Bone marrow (tissue), 2 donors: ENCODE data around the gene RGS13.

Source experiments
- DNase-seq, 2 donors: peaks; one replicate each; lab custom pipeline; 2025; lab: John Stamatoyannopoulos, UW

RGS13 gene

DNA sequence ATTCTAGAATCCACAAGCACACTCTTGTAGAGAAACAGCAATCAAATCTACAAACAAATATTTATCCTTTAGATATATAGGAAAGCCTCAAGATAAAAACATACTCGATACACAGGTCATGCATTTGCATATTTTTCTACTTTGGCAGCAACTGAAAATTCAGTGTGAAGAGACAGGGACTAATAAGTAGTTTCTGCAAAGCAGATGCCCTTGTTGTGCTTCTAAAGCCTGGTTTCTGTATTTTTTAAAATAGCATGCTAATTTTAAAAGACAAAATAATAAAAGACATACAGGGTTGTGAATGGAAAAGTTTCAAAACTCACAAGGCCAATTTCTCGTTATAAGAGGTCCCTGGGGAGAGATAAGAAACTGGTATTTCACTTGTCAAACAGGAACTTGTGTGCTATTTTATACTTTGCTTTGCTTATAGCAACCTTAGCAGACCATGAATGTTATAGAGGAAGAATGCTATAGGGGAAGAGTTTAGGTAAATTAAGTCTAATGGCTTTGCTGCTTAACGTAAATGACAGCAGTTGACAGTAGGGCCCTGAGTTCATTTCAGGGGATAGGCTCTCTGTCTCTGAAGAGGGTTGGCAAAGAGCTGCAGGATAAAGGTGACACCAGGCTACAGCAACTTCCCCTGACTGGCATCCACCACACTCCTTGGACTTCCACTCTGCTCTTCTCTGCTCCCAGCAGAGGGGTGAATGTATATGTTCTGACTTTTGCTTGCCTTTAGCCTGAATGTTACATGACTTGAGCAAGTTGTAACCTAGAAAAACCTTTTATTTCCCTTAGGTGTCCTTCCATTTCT is 9.4 kb upstream of the RGS13 start:
- no peak for DNase-seq

DNA sequence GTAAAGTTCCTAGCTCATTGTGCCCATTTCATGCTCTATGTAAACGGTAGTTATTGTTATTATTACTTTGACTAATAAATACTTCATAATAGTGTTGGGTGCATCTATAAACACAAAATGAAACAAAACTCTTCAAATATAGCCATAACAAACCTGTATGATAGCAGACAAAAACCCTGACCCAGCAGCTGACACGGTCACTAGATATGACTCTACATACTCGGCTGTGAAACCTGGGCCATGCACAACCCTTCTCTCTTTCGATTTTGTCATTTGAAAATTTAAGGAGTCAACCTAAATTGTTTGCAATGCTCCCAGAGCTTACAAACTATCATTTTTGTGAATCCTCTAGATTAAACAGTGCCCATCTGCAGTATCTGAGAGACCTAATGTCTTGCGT is 8.0 kb upstream of the RGS13 start:
- DNase-seq, result no peak

GRCh38 chr1:192628396-192629057 is 7.4 kb upstream of the RGS13 start:
- no peak for DNase-seq

- DNase-seq, result no peak
Observed at GRCh38 chr1:192629612-192630011, 6.3 kb upstream of the RGS13 start.

DNA sequence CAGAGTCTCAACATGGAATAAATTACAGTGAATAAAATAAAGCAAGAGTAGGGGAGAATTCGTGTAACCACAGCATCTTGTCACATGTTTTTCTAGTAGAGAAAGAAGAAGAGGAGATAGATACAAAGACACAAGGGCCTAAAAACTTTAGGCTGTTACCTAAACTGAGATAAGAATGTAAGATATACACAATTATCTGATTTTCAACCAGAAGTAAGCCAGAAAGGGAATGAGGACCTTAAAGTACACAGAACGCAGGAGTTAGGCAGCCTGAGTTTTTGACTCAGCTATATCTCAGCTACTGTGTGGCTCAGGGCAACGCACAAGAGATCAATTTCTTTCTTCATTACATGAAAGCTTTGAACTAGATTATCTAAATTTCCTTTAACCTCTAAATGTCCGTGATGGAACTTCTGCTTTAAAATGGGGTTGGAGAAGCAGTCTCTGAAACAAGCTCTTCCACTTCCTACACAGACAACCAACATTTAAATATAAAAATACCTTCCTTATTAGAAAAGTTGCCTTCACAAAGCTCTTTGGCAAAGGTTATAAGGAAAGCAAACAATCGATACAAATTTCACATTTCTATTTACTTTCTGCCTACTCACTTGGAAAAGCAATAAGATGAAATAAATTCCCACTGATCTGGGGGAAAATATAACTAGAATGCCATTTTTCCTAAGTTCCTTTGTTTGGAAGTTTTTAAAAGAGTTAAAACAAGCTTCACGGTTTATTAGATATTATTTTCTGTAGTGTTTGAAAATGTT is 5.2 kb upstream of the RGS13 start:
- no peak for DNase-seq

DNA sequence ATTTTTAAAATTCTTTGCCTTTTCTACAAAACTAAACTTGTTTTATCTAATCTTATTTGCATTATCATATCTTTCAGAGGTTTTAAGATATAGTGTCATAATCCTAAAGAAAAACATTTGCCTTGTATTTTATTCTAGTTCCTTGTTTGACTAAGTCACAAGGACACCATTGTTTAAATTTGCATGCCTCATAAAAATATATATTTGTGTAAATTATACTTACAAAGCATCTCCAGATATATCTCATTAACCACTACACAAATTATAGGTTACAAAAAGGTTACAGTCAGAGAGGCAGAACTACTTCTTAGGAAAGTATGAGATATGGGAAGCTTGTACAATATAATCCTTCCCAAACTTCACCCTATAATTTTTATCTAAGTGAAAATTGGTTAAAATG is 4.2 kb upstream of the RGS13 start:
- DNase-seq, result no peak

GRCh38 chr1:192632188-192632587 is 3.8 kb upstream of the RGS13 start:
- DNase-seq, result no peak

DNA sequence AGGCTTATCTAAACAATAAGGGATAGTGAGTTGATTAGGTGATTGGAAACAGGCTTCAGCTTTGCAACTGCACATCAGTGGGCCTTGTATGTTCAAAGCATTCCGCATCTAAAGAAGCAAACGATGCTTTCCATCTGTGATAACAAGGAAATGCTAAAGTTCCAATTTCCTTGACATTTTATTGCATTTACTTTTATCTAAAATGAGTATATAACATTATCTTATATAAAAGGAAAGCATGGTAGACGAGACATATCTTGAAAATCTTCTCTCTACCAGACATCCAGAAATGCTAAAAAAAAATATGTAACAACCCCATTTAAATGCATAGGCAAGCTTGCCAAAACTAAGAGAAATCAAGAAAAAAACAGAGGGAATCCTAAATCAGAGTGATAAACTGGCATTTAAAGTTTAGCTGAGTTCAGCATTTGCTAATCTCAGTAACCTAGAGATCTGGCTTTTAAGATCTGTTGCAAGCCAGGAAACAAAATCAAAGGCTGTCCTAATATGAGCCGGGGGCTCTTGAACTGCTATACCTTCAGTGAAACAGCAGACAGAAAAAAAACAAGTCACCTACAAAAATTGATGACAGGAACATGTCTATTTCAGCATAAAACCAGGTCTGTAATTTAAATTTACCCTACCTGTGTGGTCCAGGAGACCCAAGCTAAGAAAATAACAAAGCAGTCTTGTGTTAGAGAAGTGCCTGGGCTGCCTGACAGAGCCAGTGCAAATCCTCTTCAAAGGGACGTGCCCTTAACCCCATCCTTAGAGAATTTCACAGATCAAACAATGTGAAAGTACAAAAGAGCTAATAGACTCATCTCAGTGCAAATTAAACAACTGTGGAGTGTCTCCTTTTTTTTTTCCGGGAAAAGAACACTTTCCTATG is 3.1 kb upstream of the RGS13 start:
- DNase-seq, result no peak

GRCh38 chr1:192633533-192634253 is 2.3 kb upstream of the RGS13 start:
- no peak for DNase-seq

- DNase-seq, result no peak
Observed at GRCh38 chr1:192635041-192635440, 906 bp upstream of the RGS13 start.

DNA sequence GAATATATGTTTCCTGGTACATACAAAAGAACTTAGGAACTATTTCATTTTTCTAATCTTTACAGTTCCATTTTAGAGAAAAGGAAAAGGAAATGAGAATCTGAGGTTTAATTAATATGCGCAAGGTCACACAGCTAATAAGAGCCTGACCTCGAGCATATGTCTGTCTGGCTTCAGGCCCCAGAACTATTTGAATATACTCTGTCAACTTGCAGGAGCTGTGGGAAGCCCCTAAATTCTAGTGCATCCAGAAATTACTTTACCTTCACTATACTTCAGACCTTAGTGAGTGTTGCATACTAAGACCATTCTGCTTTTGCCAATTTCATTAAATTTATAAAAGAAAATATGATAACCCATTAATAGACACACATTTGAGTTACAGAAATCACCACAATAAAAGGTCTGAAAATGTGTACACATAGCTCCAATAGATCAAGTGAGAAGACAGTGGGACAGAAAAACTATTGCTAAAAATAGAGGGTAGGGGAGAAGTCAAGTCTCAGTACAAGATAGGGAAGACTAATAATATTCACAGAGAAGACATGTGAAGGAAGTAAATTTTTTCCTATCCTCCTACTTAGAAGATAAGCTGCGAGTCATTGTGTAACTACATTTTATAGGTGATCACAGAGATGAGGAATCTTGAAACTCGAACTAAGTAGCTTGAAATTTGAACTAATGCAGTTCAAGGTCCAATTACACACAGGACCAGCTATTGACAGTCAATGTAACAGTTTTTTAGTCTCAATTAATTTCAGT is 3.8 kb downstream of the RGS13 start:
- DNase-seq, result no peak

GRCh38 chr1:192652159-192652558 is 16.2 kb downstream of the RGS13 start:
- DNase-seq, result no peak

- DNase-seq, result no peak
Observed at GRCh38 chr1:192654120-192654519, 18.2 kb downstream of the RGS13 start.

GRCh38 chr1:192654591-192655251 is 18.8 kb downstream of the RGS13 start:
- no peak for DNase-seq

DNA sequence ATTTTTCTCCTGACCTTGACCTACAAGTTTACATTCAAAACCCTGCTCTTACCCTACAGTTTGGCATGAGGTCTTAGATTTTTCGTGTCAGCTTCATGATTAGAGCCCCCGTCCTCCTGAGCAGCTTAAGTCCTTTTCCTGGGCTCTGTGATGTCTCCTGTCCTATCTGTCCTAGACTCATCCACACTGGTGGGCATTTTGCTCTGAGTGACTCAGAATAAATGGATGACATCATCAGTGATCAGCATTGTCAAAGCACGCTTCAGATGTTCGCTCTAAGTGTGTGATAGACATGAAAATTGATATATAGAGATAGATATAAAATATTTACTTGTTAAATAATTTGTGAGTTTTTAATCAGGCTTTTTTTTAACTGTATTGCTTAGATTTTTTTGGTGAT is 21.8 kb downstream of the RGS13 start:
- DNase-seq, result no peak

DNA sequence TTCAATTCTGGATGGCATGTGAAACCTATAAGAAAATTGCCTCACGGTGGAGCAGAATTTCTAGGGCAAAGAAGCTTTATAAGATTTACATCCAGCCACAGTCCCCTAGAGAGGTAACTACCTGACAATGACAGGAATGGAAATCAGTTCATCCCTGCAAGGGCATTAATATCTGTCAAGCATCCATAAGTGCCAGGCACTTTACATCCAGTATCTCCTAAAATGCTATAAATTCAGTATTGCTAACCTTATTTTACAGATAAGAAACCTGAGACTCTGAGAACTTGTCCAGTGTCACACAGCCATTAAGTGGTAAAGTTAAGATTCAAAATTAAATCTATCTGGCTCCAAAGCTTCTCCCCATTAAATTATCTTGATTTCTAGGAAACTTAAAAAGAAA is 22.3 kb downstream of the RGS13 start:
- no peak for DNase-seq

DNA sequence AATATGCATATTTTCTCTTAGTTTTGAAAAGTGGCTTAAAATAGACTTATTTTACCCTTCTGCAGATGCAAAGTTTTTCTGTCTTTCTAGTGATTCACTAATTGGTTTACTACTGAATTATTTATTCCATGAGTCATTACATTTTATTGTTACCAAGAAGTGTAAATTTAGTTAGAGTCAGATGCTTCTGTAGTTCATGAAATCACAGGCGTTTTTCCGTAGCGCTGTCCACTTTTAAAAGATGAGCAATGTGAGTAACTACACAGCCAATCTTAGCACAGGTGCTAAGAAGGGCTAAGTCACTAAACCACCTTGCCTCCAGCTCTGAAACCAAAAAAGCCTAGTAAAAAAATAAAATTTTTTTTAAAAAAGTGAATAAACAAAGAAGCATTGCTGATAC is 24.7 kb downstream of the RGS13 start:
- no peak for DNase-seq

DNA sequence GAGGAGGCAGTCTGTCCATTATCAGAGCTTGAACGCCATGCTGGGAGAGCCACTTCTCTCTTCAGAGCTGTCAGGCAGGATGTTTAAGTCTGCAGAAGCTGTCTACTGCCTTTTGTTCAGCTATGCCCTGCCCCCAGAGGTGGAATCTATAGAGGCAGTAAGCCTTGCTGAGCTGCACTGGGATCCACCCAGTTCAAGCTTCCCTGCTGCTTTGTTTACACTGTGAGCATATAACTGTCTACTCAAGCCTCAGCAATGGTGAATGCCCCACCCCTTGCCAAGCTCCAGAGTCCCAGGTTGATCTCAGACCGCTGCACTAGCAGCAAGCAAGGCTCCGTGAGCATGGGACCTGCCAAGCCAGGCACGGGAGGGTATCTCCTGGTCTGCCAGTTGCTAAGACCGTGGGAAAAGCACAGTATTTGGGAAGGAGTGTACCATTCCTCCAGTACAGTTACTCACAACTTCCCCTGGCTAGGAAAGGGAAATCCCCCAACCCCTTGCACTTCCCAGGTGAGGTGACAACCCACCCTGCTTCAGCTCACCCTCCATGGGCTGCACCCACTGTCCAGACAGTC is 32.5 kb downstream of the RGS13 start:
- DNase-seq, result no peak

DNA sequence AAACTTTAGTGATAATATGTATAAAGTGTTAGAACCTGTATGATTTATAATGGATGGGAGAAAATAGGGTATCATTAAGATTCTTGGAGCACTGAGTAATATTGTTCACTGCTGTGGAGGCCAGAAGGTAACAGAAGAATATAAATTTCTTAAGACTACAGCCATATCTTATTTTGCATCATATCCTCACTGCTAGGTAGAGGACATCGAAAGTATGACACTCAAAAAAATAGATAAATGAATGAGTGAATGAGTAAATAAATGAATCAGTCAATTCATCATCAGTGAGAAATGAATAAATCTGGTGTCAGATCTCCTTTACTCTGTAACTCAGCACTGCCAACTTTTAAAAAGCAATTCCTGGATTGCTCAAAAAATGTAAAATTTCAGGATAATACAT is 33.2 kb downstream of the RGS13 start:
- DNase-seq, result no peak

DNA sequence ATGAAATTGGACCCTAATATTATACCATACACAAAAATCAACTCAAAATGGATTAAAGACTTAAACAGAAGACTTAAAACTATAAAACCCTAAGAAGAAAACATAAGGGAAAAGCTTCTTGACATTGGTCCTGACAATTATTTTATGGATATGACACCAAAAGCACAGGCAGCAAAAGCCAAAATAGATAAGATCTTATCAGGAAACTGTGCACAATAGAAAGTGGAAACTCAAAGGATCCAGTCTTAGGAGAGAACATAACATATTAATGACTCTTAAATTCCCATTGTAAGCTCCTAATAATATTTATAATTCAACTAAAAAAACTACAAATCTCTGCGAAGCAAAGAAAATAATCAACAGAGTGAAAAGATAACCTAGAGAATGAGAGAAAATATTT is 39.8 kb downstream of the RGS13 start:
- no peak for DNase-seq
